Mesendoderm (in vitro differentiated cells): ENCODE measurements around the gene SIRT5.

ENCODE experiments used
- DNase-seq: peaks from one replicate; pipeline ENCODE4 v3.0.0; 2013
- H2AK5ac ChIP-seq: 2 replicates; pipeline ENCODE4 v1.6.1; 2013; ENCODE audit warnings: low read length, inconsistent platforms
- H2BK120ac ChIP-seq: 2 replicates; pipeline ENCODE4 v1.6.1; 2013; ENCODE audit warnings: low read depth, mild to moderate bottlenecking, low read length, moderate library complexity, mixed read lengths
- H2BK15ac ChIP-seq: replicated peaks from 2 replicates; pipeline ENCODE4 v1.6.1; 2013; ENCODE audit warnings: low read depth, mild to moderate bottlenecking, moderate library complexity
- H2BK5ac ChIP-seq: 2 replicates; pipeline ENCODE4 v1.6.1; 2013; ENCODE audit warnings: low read length, inconsistent platforms
- H3K18ac ChIP-seq: 2 replicates; pipeline ENCODE4 v1.6.1; 2013; ENCODE audit warnings: mild to moderate bottlenecking, low read length, mixed read lengths
- H3K23ac ChIP-seq: one replicate; pipeline ENCODE4 v1.6.1; 2013; ENCODE audit warnings: low read length
- H3K27ac ChIP-seq: 2 replicates; pipeline ENCODE4 v1.5.1; 2013; ENCODE audit warnings: low read depth, mild to moderate bottlenecking, inconsistent platforms, low read length, moderate library complexity
- H3K27me3 ChIP-seq: 2 replicates; pipeline ENCODE4 v1.6.1; 2013; ENCODE audit warnings: low read length, control low read depth, mild to moderate bottlenecking, inconsistent platforms; ENCODE audit not compliant: insufficient read depth, poor library complexity
- H3K36me3 ChIP-seq: 2 replicates; pipeline ENCODE4 v1.6.1; 2013; ENCODE audit warnings: low read length, inconsistent platforms; ENCODE audit not compliant: control insufficient read depth, insufficient read depth
- H3K4ac ChIP-seq: one replicate; pipeline ENCODE4 v1.6.1; 2013; ENCODE audit warnings: low read depth, mild to moderate bottlenecking, low read length, moderate library complexity
- H3K4me1 ChIP-seq: 2 replicates; pipeline ENCODE4 v1.6.1; 2013; ENCODE audit warnings: low read depth, low read length, inconsistent platforms; ENCODE audit not compliant: control insufficient read depth
- H3K4me2 ChIP-seq: 2 replicates; pipeline ENCODE4 v1.6.1; 2013; ENCODE audit warnings: low read length
- H3K4me3 ChIP-seq: 2 replicates; pipeline ENCODE4 v1.5.1; 2013; ENCODE audit warnings: mild to moderate bottlenecking, low read length
- H3K56ac ChIP-seq: one replicate; pipeline ENCODE4 v1.6.1; 2013; ENCODE audit warnings: low read length
- H3K79me1 ChIP-seq: 2 replicates; pipeline ENCODE4 v1.6.1; 2013; ENCODE audit warnings: low read length, inconsistent platforms
- H3K79me2 ChIP-seq: 2 replicates; pipeline ENCODE4 v1.6.1; 2013; ENCODE audit warnings: mild to moderate bottlenecking, low read length; ENCODE audit not compliant: control insufficient read depth, insufficient read depth
- H3K9ac ChIP-seq: 2 replicates; pipeline ENCODE4 v1.6.1; 2013; ENCODE audit warnings: low read length, inconsistent platforms
- H4K5ac ChIP-seq: one replicate; pipeline ENCODE4 v1.6.1; 2013; ENCODE audit warnings: low read length
- H4K8ac ChIP-seq: one replicate; pipeline ENCODE4 v1.6.1; 2013; ENCODE audit warnings: low read depth, mild to moderate bottlenecking, control low read depth, low read length, moderate library complexity
- WGBS: extraction: QIAGEN DNeasy Blood & Tissue Kit; methylation state at CpG from one replicate; pipeline ENCODE4 v1.1.7; 2013; ENCODE audit warnings: low lambda C conversion rate, missing lambda C conversion rate; ENCODE audit not compliant: insufficient coverage; ENCODE audit errors: extremely low coverage; 5-methylcytosine and 5-hydroxymethylcytosine counted together

The SIRT5 gene

DNA sequence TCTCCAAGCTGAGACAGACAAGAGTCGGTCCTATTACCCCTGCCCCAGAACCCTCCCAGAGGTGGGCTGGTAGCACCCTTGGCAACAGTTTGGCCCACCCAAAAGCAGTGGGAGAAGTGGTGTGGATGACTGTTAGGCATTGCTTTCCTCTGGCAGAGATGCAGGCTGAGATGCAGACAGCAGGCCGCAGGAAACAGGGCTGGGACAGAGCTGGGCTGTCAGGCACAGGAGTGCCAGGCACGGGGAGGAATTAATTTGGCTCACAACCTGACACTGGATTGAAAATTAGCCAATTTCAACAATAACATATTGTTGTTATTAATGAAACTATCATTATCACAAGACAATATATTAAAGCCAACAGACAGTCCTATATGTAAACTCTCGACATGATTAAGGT is 15.7 kb upstream of the SIRT5 start:
- H2BK5ac ChIP-seq = no peak overlapping the region
- H2BK120ac ChIP-seq = no peak overlapping the region
- no peak overlapping the region for H2BK15ac ChIP-seq
- H3K23ac ChIP-seq = no peak overlapping the region
- no peaks in the 10 kb centered on the region for H3K36me3 ChIP-seq
- H3K79me1 ChIP-seq = no peaks in the 10 kb centered on the region
- H3K4me3 ChIP-seq = no peak overlapping the region
- no CpG with 5 or more reads among the region's 4 CpGs for WGBS
- DNase-seq = no peak
- H4K5ac ChIP-seq = no peak overlapping the region
- no peak overlapping the region for H4K8ac ChIP-seq
- H3K18ac ChIP-seq = no peak overlapping the region
- H3K79me2 ChIP-seq = no peaks in the 10 kb centered on the region
- no peak overlapping the region for H3K27ac ChIP-seq
- H3K56ac ChIP-seq = no peak overlapping the region
- no peak overlapping the region for H3K4ac ChIP-seq
- H3K9ac ChIP-seq = no peak overlapping the region
- H3K4me1 ChIP-seq = peaks cover 6% of the 10 kb centered on the region
- H3K27me3 ChIP-seq = no peaks in the 10 kb centered on the region
- H2AK5ac ChIP-seq = no peak overlapping the region
- no peak overlapping the region for H3K4me2 ChIP-seq

- H3K27ac ChIP-seq = no peak overlapping the region
- no peak overlapping the region for H2BK120ac ChIP-seq
- no peak overlapping the region for H4K5ac ChIP-seq
- no peak overlapping the region for H2BK15ac ChIP-seq
- H3K4me1 ChIP-seq = peaks cover 6% of the 10 kb centered on the region
- no peak for DNase-seq
- H3K4ac ChIP-seq = no peak overlapping the region
- no CpG with 5 or more reads among the region's 3 CpGs for WGBS
- H2BK5ac ChIP-seq = no peak overlapping the region
- no peaks in the 10 kb centered on the region for H3K36me3 ChIP-seq
- no peaks in the 10 kb centered on the region for H3K79me1 ChIP-seq
- no peak overlapping the region for H3K9ac ChIP-seq
- H3K23ac ChIP-seq = no peak overlapping the region
- no peak overlapping the region for H3K4me2 ChIP-seq
- H4K8ac ChIP-seq = no peak overlapping the region
- no peak overlapping the region for H3K18ac ChIP-seq
- H3K56ac ChIP-seq = no peak overlapping the region
- H2AK5ac ChIP-seq = no peak overlapping the region
- H3K27me3 ChIP-seq = no peaks in the 10 kb centered on the region
- no peak overlapping the region for H3K4me3 ChIP-seq
- H3K79me2 ChIP-seq = no peaks in the 10 kb centered on the region
Measured at GRCh38 chr6:13559251-13559650, 15.2 kb upstream of the SIRT5 start.

GRCh38 chr6:13559968-13560650 is 14.3 kb upstream of the SIRT5 start:
- Histone ChIP-seq H2BK5ac (no peak overlapping the region), H3K79me2 (no peaks in the 10 kb centered on the region), H2AK5ac (no peak overlapping the region), H3K36me3 (no peaks in the 10 kb centered on the region), H2BK120ac (no peak overlapping the region), H4K5ac (no peak overlapping the region), H3K23ac (no peak overlapping the region), H3K4me3 (no peak overlapping the region), H3K56ac (no peak overlapping the region), H3K18ac (peak overlapping the region; percentile 18), H3K27ac (no peak overlapping the region), H3K4me2 (no peak overlapping the region), H3K4me1 (peaks cover 2% of the 10 kb centered on the region), H3K4ac (no peak overlapping the region), H3K27me3 (no peaks in the 10 kb centered on the region), H3K79me1 (no peaks in the 10 kb centered on the region), H2BK15ac (no peak overlapping the region), H3K9ac (no peak overlapping the region), H4K8ac (no peak overlapping the region)
- WGBS = no CpG with 5 or more reads among the region's 4 CpGs
- no peak for DNase-seq

GRCh38 chr6:13560651-13561044 is 13.8 kb upstream of the SIRT5 start:
- H3K4me3 ChIP-seq = no peak overlapping the region
- DNase-seq = peak; percentile 51
- H4K5ac ChIP-seq = no peak overlapping the region
- peak overlapping the region; percentile 51 for H3K18ac ChIP-seq
- H3K56ac ChIP-seq = no peak overlapping the region
- H3K27me3 ChIP-seq = no peaks in the 10 kb centered on the region
- H3K27ac ChIP-seq = no peak overlapping the region
- H4K8ac ChIP-seq = peak overlapping the region; percentile 39
- no peak overlapping the region for H2BK120ac ChIP-seq
- no peak overlapping the region for H3K9ac ChIP-seq
- no peak overlapping the region for H2BK5ac ChIP-seq
- no peak overlapping the region for H3K23ac ChIP-seq
- H2AK5ac ChIP-seq = no peak overlapping the region
- H3K4me1 ChIP-seq = peaks cover 2% of the 10 kb centered on the region
- no peak overlapping the region for H3K4ac ChIP-seq
- no peaks in the 10 kb centered on the region for H3K79me1 ChIP-seq
- H3K36me3 ChIP-seq = no peaks in the 10 kb centered on the region
- WGBS = no CpG with 5 or more reads among the region's 2 CpGs
- H3K4me2 ChIP-seq = no peak overlapping the region
- H3K79me2 ChIP-seq = no peaks in the 10 kb centered on the region
- no peak overlapping the region for H2BK15ac ChIP-seq

GRCh38 chr6:13561624-13562267 is 12.7 kb upstream of the SIRT5 start:
- Histone ChIP-seq H3K27me3 (no peaks in the 10 kb centered on the region), H4K5ac (no peak overlapping the region), H3K27ac (no peak overlapping the region), H3K36me3 (no peaks in the 10 kb centered on the region), H3K79me2 (no peaks in the 10 kb centered on the region), H3K4me3 (no peak overlapping the region), H2BK5ac (no peak overlapping the region), H4K8ac (no peak overlapping the region), H2BK15ac (no peak overlapping the region), H3K9ac (no peak overlapping the region), H2BK120ac (no peak overlapping the region), H3K56ac (no peak overlapping the region), H3K79me1 (no peaks in the 10 kb centered on the region), H2AK5ac (no peak overlapping the region), H3K4me2 (no peak overlapping the region), H3K4ac (no peak overlapping the region), H3K23ac (no peak overlapping the region), H3K4me1 (peaks cover 2% of the 10 kb centered on the region), H3K18ac (no peak overlapping the region)
- WGBS = no CpG with 5 or more reads among the region's 10 CpGs
- DNase-seq = no peak

DNA sequence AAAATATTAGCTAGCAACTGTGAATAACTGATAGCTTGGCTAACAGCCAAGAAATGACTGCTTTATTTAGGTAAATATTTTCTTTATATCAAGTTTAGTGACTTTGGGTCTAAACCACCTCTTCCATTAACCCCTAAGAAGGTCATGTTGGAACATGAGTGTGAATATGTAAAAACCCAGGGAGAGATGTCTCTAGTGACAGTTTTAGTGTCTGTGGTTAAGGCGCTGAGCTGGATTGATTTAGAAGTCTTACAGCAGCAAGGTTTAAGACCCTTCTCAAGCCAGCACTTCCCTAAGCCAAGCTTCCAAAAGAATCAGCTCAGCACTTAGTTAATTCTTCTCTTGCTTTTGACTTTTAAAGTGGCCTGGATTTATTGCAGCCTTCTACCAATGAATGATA is 11.4 kb upstream of the SIRT5 start:
- H3K27me3 ChIP-seq = no peaks in the 10 kb centered on the region
- H3K36me3 ChIP-seq = no peaks in the 10 kb centered on the region
- peaks cover 2% of the 10 kb centered on the region for H3K4me1 ChIP-seq
- H4K5ac ChIP-seq = no peak overlapping the region
- no peak overlapping the region for H3K4me2 ChIP-seq
- no peak for DNase-seq
- no peak overlapping the region for H4K8ac ChIP-seq
- no peak overlapping the region for H2AK5ac ChIP-seq
- no peak overlapping the region for H3K27ac ChIP-seq
- H3K18ac ChIP-seq = no peak overlapping the region
- H3K79me2 ChIP-seq = no peaks in the 10 kb centered on the region
- WGBS = no CpG with 5 or more reads among the region's 1 CpG
- H2BK15ac ChIP-seq = no peak overlapping the region
- H3K79me1 ChIP-seq = no peaks in the 10 kb centered on the region
- H2BK120ac ChIP-seq = no peak overlapping the region
- no peak overlapping the region for H3K9ac ChIP-seq
- H2BK5ac ChIP-seq = no peak overlapping the region
- H3K56ac ChIP-seq = no peak overlapping the region
- H3K4ac ChIP-seq = no peak overlapping the region
- no peak overlapping the region for H3K23ac ChIP-seq
- H3K4me3 ChIP-seq = no peak overlapping the region
